Fibroblast of skin of right biceps (primary cell): Measurements from ENCODE around the gene ANKRD11.
A peak's percentile ranks its signal among the peaks of the same experiment; 100 is the strongest.

ENCODE experiments used
- DNase-seq: peaks from one replicate; pipeline ENCODE4 v3.0.0-alpha.2; 2013

The ANKRD11 gene

GRCh38 chr16:89324056-89325010, 166.0 kb downstream of the ANKRD11 start:
- peak; percentile 79 for DNase-seq

DNA sequence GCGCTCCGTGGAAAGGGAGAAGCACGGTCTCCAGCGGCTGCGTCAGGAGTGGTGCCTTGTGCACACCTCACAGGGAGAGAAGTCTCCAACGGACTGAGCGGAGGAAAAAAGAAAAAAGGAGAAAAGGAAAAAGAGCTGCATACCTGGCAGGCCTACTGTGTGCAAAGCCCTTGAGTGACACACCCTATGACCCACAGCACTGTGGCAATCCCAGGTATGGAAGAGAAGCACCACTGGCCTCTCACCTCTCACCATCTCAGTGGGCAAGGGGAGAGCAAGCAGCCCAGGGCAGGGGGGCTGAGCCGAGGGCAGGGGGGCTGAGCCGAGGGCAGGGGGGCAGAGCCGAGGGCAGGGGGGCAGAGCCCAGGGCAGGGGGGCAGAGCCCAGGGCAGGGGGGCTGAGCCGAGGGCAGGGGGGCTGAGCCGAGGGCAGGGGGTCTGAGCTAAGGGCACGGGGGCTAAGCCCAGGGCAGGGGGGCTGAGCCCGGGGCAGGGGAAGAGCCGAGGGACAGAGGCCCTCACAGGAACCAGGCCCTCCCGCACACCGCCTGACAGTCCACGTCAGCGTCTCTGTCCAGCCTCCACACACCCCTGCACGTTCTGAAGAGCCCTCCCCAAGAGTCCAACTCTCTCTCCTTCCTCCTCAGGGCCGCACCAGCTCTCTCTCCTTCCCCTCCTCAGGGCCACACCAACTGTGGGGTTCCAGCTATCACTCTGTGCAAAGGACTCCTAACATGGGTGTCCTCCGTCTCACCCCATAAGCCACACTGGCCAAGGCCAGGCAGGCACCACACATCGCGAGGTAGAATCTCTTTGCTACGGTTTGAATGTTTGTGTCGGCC, 167.0 kb downstream of the ANKRD11 start:
- DNase-seq = no peak

- DNase-seq = peak; percentile 78
These were observed 167.8 kb downstream of the ANKRD11 start for GRCh38 chr16:89322321-89323119.

DNA sequence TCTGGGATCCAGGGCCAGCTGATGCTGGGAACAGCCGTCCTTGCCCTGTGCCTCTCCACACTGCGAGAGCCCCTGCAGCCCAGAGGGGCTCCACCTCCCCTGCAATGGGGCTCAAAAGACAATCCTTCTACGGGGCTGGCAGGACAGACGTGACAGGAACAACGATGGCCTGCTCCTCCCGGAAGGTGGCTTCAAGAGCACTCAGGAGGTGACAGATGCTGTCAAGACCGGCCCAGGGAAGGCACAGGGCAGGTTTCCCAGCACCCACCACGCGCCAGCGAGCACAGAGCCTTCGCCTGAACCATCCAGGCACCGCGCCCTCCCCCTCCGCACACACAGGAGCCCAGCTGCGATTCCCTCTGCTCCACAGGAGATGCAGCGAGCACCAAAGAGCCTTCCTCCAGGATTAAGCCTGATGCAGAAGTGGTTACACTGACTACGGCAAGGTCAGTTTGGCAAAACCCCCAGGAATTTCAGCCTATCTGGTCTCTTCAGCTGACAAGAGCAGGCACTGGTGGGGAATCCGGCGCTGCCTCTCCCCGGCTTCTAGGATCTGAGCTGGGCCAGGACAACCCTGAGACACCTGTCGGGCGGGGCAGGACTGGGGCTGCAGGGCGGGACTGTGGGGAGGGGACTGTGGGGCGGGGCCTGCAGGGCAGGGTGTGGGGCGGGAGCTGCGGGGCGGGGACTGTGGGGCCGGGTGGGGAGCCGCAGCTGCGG, 169.4 kb downstream of the ANKRD11 start:
- DNase-seq = no peak

GRCh38 chr16:89319886-89320781, 170.2 kb downstream of the ANKRD11 start:
- peak; percentile 84 for DNase-seq

- DNase-seq = no peak
These were observed 170.8 kb downstream of the ANKRD11 start for GRCh38 chr16:89319631-89319885.

DNA sequence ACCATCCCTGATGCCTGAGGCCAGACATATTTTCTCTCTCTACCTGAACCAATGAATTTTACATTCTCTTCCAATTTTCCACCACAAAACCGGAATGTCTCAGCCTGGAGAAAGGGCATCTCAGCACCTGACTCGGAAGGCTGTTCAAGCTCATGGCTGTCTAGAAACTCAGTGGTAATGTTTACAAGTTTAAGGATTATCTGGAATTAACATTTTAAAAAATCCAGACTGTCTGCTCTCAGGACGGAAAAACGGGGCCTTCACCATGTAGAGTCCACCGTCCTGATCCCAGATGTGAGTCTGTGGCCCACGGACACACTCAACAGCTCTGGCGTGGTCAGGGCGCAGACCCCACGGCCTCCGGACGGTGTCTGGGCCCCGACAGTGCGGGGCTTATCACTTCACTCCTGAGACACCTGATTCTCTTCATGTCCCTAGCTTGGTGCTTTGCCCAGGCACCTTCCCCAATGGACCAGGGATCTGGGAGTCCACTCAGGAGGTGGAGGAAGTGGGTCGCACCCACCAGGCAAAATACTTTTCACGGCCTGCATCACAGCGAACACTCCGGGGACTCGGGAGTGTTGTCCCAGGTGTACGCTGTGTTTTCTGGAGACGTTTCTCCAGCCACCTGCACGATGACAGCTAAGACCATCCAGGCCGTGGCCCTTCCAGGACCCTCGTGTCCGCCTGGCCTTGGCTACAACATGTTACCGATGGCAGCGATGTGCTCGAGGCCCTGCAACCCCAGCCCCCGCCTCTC, 171.3 kb downstream of the ANKRD11 start:
- DNase-seq = no peak

DNA sequence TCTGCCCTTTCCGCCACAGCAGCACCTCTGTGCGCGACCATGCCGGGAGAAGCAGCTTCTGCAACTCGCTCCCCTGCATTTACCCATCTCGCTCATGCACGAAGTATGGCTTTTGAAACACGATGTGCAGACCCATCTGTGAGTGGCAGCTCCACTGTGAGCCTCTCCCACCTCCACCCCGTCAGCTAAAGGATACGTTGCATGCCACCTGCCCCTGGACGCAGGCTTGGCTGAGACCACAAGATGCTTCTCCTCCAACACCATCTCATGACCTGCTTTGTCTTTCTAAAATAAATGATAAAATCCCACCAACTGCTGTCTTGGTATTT, 172.0 kb downstream of the ANKRD11 start:
- no peak for DNase-seq

- DNase-seq = no peak
These were observed 172.5 kb downstream of the ANKRD11 start for GRCh38 chr16:89317729-89318429.

DNA sequence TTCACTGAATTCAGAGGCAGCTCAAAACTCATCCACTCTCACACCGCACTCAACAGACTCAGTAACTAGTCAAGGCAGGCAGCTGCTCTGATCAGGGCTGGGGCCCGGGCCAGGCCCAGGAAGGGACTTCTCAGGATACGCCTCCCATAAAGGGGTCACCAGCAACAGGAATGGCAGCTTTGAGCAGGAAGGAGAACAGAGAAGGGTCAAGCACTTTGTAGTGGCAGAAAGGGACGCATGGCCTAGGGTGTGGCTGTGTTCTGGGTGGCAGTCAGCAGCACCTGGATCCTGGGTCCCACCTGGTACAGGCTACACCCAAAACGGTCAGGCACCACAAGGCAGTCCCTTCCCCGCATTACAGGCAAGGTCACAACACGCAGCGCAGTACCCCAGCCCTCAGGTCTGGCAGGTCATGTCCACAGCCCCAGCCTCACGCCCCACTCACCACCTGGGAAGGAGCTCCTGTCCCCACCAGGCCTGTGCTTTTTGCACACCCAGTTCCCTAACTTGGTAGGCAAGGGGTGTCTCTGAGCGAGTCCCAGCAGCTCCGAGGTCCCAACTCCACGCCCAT, 173.2 kb downstream of the ANKRD11 start:
- no peak for DNase-seq

DNA sequence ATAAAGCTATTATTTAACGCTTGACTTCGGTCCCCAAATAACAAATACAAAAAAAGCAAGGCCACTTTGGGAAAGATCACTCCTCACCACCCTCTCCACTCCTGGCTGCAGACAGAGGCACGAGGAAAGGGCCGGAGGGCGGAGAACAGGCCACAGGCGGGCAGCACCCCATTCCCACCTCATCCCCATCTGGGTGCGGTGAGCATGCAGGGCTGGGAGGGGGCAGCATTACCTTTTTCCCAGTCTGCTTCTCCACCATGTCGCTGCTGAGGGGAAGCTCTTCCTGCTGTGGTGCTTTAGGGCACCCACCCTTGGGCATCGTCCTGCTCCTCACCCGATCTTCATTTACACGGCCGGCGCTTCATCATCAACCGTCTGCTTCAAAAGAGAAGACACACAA, 173.7 kb downstream of the ANKRD11 start:
- no peak for DNase-seq

GRCh38 chr16:89315791-89316581, 174.4 kb downstream of the ANKRD11 start:
- peak; percentile 90 for DNase-seq

GRCh38 chr16:89315271-89315670, 175.1 kb downstream of the ANKRD11 start:
- DNase-seq = no peak

- no peak for DNase-seq
These were observed 175.5 kb downstream of the ANKRD11 start for GRCh38 chr16:89314854-89315253.

GRCh38 chr16:89314357-89314756, 176.0 kb downstream of the ANKRD11 start:
- DNase-seq = no peak

DNA sequence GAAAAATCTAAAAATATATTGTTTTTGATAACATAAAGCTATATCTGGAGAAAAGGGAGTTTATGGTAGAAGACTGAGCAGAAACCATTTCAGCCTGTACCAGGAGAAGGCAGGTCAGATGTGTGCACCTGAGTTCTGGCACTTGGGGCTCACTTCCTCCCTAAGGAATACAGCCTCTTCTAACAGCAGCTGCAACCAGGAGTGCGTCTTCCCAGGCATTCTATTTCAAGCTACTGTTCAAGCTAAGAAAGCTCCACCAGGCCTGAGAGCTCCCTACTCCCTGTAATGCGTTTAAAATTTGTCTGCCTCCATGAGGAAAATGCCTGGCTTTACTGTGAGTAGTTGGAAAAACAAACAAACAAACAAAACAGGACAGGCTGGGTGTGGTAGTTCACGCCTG, 176.8 kb downstream of the ANKRD11 start:
- no peak for DNase-seq

DNA sequence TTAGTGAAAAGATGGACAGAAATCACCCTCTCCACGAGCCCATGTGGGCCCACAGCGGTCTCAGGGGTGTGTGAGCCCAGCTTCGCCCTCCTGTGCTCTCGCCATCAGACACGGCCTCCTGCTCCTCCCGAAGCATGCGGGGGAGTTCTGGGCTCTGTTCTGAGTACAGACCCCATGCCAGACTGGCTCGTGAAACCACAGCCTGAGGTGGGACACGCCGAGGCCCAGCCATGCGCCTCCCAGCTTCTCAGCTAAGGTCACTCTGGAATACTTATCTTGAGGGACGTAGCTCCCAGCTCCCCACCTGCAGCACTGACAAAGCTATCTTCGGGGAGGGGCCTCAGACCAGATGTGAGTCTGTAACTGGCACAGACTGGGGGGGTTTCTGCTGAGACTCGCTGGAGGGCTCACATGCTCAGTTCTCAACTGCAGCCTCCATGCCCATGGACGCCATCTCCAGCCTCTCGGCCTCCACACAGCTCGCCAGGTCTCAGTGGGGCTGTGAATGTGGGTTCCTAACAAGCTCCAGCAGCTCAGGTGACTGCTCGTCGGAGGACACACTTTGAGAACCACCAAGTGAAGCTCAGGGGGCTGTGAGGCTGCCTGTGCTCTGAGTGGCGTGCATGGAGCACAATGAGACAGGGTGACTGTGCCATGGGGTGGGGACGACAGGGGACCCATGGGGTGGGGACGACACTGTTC, 177.6 kb downstream of the ANKRD11 start:
- DNase-seq = no peak

DNA sequence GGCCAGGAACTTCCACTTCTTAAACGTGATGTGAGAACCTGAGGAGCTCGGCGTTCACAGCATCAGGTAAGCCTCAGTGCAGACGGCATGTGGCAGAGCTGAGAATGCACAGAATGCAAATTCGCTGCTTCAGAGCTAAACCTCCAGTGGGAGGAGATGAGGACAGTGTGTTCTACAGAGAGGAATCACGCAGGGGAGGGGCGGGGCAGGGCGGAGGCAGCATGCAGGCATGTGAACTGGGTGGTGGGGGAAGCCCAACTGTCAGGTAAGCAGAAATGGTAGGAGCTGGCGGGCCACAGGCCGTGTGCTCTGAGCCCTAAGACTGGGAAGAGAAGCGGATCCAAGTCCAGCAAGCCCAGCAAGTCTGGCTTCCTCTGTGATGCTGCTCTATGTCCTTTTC, 178.2 kb downstream of the ANKRD11 start:
- no peak for DNase-seq
